NOMO-1 treated with dmso at 0.1 percent for 144 hours (cell line): ENCODE results near the gene TOR1A.
A peak's percentile ranks its signal among the peaks of the same experiment; 100 is the strongest.
"Not testable (repeated sequence)": the region's sequence is repeated elsewhere in the genome, so short reads cannot be mapped to it uniquely, and the experiment has no call there.

Source experiments
- DNase-seq: peaks from one replicate; lab custom pipeline; 2025; ENCODE audit not compliant: unreplicated experiment; lab: John Stamatoyannopoulos, UW

The TOR1A gene

GRCh38 chr9:129822898-129823541 is 916 bp downstream of the TOR1A start:
- DNase-seq: peak; percentile 62

GRCh38 chr9:129816501-129817435 is 7.2 kb downstream of the TOR1A start:
- peak; percentile 79 for DNase-seq

- DNase-seq: no peak
Observed at GRCh38 chr9:129815278-129815677, 8.7 kb downstream of the TOR1A start.

GRCh38 chr9:129814432-129815223 is 9.3 kb downstream of the TOR1A start:
- no peak for DNase-seq

GRCh38 chr9:129813661-129814060 is 10.3 kb downstream of the TOR1A start:
- no peak for DNase-seq

- DNase-seq: no peak
Observed at GRCh38 chr9:129812385-129812784, 11.6 kb downstream of the TOR1A start.

- DNase-seq: no peak
Observed at GRCh38 chr9:129811967-129812363, 12.0 kb downstream of the TOR1A start.

- DNase-seq: no peak
Observed at GRCh38 chr9:129810788-129811187, 13.1 kb downstream of the TOR1A start.

- DNase-seq: no peak
Observed at GRCh38 chr9:129810116-129810515, 13.8 kb downstream of the TOR1A start.

- no peak for DNase-seq
Observed at GRCh38 chr9:129809346-129809745, 14.6 kb downstream of the TOR1A start.

- DNase-seq: peak; percentile 28
Observed at GRCh38 chr9:129806061-129806460, 17.9 kb downstream of the TOR1A start.

GRCh38 chr9:129803676-129804060 is 20.3 kb downstream of the TOR1A start:
- DNase-seq: no peak

GRCh38 chr9:129802833-129803675 is 20.9 kb downstream of the TOR1A start, which contains the start of gene TOR1B:
TOR1B (plus strand) TSS chr9:129803184; CDS start chr9:129803213, 29 bp downstream.
- peak; percentile 84 for DNase-seq

- DNase-seq: no peak
Observed at GRCh38 chr9:129801504-129801903, 22.4 kb downstream of the TOR1A start.

- DNase-seq: no peak
Observed at GRCh38 chr9:129798973-129799372, 25.0 kb downstream of the TOR1A start.

- DNase-seq: not testable (repeated sequence)
Observed at GRCh38 chr9:129796029-129796428, 27.9 kb downstream of the TOR1A start.

- DNase-seq: no peak
Observed at GRCh38 chr9:129794549-129794948, 29.4 kb downstream of the TOR1A start.

- no peak for DNase-seq
Observed at GRCh38 chr9:129786481-129786880, 37.5 kb downstream of the TOR1A start.

- no peak for DNase-seq
Observed at GRCh38 chr9:129785866-129786265, 38.1 kb downstream of the TOR1A start.

- not testable (repeated sequence) for DNase-seq
Observed at GRCh38 chr9:129784970-129785369, 39.0 kb downstream of the TOR1A start.
